ENCODE data around the gene MOXD1. TPM values are rescaled to one million over a fixed set of nuclear protein-coding genes. Genes with fewer than 3 reads are reported as not detected.

Gene MOXD1
- total RNA-seq, 1 donor, result 15.1 TPM

DNA sequence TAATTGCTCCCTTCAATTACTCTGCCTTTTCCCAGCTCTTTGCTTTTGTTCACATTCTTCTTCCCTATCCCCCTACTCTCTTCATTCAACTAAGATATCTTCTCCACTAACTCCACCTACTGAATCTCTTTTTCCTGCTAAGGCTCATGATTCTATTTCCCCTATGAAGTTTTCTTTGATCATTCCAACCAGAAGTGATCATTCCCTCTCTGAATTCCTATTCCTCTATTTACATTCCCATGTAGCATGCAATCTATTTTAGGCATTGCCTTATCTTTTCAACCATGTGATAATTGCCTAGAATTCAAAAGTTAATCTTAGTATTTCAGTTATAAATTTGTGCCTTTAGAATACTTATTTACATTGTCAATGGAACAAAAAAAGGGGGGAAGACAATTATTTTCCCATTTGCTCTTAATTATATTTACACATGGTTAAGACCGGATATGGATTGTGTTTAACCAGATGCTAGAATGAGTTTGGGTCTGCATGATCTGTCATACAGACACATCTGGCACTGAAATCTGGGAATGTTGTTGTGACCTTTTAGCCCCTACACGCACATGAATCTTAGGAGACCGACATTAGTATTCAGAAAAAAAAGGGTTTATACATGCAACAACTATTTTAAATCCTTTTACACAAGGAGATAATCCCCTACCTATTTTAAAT is 20.8 kb downstream of the MOXD1 start:
- TF ChIP-seq, protein P1, sequence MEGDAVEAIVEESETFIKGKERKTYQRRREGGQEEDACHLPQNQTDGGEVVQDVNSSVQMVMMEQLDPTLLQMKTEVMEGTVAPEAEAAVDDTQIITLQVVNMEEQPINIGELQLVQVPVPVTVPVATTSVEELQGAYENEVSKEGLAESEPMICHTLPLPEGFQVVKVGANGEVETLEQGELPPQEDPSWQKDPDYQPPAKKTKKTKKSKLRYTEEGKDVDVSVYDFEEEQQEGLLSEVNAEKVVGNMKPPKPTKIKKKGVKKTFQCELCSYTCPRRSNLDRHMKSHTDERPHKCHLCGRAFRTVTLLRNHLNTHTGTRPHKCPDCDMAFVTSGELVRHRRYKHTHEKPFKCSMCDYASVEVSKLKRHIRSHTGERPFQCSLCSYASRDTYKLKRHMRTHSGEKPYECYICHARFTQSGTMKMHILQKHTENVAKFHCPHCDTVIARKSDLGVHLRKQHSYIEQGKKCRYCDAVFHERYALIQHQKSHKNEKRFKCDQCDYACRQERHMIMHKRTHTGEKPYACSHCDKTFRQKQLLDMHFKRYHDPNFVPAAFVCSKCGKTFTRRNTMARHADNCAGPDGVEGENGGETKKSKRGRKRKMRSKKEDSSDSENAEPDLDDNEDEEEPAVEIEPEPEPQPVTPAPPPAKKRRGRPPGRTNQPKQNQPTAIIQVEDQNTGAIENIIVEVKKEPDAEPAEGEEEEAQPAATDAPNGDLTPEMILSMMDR (IDR thresholded peaks at IDR 0.05; ENCODE audit: insufficient read depth, low read depth, low read length), result no peak
- DNase-seq (ENCODE audit: low read depth), result no peak
- H3K4me3 ChIP-seq (ENCODE audit: low read depth, low read length), result no peak overlapping the region

DNA sequence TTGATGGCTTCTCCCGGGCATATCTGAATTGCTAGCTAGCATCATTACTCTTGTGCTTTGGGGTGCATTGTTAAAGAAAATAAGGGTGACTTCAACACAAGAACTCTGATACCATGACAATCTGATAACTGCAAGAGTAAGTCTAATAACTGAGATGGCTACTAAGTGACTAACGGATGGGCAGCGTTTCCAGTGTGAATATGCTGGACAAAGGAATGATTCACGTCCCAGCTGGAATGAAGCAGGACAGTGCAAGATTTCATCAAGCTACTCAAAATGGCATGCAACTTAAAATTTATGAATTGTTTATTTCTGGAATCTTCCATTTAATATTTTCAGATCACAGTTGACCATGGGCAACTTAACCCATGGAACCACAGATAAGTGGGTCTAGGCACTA is 31.7 kb downstream of the MOXD1 start:
- peak; percentile 26 for DNase-seq (ENCODE audit: low read depth)
- TF ChIP-seq, protein P1 (IDR thresholded peaks at IDR 0.05; ENCODE audit: insufficient read depth, low read depth, low read length), result no peak
- H3K4me3 ChIP-seq (ENCODE audit: low read depth, low read length), result no peak overlapping the region

GRCh38 chr6:132368916-132369481 is 32.3 kb downstream of the MOXD1 start:
- TF ChIP-seq, protein P1 (IDR thresholded peaks at IDR 0.05; ENCODE audit: insufficient read depth, low read depth, low read length), result no peak
- no peak for DNase-seq (ENCODE audit: low read depth)
- no peak overlapping the region for H3K4me3 ChIP-seq (ENCODE audit: low read depth, low read length)

DNA sequence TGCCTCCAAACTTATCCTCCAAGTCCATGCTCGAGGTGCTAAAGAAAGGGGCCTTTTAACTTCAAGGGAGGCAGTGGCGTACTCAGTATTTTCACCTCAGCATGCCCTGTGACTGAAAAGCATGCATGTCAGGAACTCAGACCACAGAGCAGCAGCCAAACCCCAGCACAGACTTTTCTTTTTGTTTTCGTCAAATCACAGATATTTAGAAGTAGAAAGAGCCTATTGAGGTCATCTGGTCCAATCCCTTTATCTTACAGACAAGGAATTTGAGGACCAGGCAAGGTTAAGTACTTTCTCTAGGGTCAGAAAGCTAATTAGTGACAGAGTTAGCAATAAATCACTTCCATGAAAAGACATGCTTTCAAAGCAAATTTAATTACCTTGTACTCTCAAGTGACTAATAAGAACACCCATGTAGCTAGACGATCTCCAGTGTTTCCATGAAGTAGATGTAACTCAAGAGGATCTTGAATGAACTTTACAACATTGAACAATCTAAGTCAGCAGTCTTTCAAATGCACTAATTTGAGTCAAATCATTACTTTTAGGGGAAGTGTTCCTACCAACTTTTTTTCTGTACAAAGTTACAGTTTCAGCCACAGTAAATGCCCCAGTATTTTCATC is 35.9 kb downstream of the MOXD1 start:
- peak; percentile 81 for DNase-seq (ENCODE audit: low read depth)
- TF ChIP-seq, protein P1 (IDR thresholded peaks at IDR 0.05; ENCODE audit: insufficient read depth, low read depth, low read length), result no peak
- no peak overlapping the region for H3K4me3 ChIP-seq (ENCODE audit: low read depth, low read length)

DNA sequence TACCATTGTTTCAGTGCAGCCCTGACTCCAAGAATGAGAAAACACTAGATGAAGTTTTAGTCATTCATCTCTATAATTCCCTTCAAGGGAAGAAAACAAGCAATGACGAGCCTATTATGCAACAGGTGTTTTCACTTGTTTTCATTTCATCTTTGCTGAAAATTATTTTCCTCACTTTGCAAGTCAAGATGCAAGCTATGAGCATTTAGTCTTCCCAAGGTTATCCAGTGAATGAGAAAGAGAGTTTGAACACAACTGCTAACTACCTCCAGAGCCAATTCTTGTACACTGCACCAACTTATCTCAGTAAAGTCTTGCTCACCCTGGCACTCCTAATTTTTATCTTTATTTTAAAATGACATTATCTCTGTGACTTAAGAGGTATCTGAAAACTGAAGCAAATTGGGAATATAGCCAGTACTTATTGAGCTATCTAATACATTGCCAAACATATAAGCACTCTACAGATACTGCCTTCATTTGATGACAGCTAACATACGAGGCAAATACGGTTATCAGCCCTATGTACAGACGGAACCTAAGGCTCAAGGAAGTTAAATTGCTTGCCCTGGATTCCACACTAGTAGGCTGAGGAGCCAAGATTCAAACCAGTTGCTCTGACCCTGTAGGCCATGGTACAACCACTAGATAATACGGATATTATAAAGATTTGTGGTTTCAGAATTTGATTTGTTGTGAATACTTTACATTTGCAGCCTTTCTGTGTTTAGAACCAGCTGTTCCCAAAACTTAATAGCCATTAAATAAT is 36.8 kb downstream of the MOXD1 start:
- peak; percentile 79 for DNase-seq (ENCODE audit: low read depth)
- TF ChIP-seq, protein P1 (IDR thresholded peaks at IDR 0.05; ENCODE audit: insufficient read depth, low read depth, low read length), result no peak
- no peak overlapping the region for H3K4me3 ChIP-seq (ENCODE audit: low read depth, low read length)

DNA sequence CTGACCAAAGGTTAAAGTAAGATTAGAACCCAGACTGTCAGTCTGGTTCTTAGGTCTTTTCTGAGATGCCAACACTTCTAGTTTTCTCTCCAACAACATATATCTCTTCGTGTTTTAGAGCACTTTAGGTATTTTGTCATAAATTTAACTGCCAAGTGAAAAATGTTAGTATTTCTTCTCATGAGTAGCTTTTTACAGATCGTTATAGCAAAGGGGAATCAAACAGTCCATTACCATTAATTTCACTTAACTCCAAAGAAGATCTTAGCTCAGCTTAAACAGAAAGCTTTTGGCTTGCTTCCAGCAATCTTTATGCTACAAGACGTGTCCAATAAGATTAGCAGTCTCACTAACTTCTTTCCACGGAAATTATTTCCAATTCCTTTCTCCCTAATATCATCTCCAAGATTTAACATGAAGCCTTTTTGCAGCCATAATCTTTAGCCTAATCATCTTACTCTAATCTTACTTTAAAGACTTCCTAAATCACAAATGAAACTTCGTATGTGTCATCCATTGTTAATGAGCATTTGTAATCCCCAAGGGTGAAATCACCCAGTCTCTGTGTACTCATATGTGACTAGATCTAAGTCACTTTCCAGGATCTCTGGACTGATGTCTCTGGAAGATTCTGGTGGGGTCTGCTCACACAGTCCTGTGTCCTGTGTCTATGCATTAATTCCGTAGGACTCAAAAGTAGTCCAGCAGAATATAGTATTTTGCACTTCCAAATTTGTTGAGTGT is 38.7 kb downstream of the MOXD1 start:
- peak; percentile 9 for DNase-seq (ENCODE audit: low read depth)
- TF ChIP-seq, protein P1 (IDR thresholded peaks at IDR 0.05; ENCODE audit: insufficient read depth, low read depth, low read length), result no peak
- no peak overlapping the region for H3K4me3 ChIP-seq (ENCODE audit: low read depth, low read length)

Measured in fibroblast of villous mesenchyme (primary cell).